Measurements from ENCODE around the gene CTSC. TPM values are rescaled to one million over a fixed set of nuclear protein-coding genes. Genes with fewer than 3 reads are reported as not detected.

CTSC gene
- total RNA-seq, 2 donors from 2014 or later: 96.7 to 147 TPM

DNA sequence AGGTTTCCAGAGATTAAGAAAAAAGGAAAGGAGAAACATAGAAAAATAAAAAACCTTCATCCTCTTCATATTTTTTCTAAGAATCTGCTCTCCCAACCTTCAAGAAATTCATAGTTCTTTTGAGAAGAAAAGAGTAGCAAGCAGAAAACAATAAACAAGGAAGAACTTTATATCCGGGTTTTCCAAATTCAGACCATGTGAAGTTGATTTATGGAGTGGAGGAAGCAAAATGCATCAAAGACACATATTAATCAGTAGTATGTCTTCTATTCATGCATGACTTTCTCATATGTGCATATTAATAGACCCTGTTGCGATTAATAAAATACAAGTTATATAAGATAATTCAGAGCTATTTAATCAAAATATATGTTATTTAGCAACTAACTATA, 20.5 kb upstream of the CTSC start:
- no peaks in the 10 kb centered on the region for H3K4me1 ChIP-seq
- intact Hi-C loops (cut with DNase I): no loop called here
- H3K27me3 ChIP-seq: no peaks in the 10 kb centered on the region
- no peaks in the 10 kb centered on the region for H3K9me3 ChIP-seq
- no peak overlapping the region for H3K4me3 ChIP-seq
- no peaks in the 10 kb centered on the region for H3K36me3 ChIP-seq
- H3K9ac ChIP-seq (ENCODE audit: low read depth in 2 of 2, low read length in 2 of 2): no peak overlapping the region
- no peak for DNase-seq
- TF ChIP-seq, protein P1, sequence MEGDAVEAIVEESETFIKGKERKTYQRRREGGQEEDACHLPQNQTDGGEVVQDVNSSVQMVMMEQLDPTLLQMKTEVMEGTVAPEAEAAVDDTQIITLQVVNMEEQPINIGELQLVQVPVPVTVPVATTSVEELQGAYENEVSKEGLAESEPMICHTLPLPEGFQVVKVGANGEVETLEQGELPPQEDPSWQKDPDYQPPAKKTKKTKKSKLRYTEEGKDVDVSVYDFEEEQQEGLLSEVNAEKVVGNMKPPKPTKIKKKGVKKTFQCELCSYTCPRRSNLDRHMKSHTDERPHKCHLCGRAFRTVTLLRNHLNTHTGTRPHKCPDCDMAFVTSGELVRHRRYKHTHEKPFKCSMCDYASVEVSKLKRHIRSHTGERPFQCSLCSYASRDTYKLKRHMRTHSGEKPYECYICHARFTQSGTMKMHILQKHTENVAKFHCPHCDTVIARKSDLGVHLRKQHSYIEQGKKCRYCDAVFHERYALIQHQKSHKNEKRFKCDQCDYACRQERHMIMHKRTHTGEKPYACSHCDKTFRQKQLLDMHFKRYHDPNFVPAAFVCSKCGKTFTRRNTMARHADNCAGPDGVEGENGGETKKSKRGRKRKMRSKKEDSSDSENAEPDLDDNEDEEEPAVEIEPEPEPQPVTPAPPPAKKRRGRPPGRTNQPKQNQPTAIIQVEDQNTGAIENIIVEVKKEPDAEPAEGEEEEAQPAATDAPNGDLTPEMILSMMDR (IDR thresholded peaks at IDR 0.05): no peak
- no peak overlapping the region for H3K27ac ChIP-seq

DNA sequence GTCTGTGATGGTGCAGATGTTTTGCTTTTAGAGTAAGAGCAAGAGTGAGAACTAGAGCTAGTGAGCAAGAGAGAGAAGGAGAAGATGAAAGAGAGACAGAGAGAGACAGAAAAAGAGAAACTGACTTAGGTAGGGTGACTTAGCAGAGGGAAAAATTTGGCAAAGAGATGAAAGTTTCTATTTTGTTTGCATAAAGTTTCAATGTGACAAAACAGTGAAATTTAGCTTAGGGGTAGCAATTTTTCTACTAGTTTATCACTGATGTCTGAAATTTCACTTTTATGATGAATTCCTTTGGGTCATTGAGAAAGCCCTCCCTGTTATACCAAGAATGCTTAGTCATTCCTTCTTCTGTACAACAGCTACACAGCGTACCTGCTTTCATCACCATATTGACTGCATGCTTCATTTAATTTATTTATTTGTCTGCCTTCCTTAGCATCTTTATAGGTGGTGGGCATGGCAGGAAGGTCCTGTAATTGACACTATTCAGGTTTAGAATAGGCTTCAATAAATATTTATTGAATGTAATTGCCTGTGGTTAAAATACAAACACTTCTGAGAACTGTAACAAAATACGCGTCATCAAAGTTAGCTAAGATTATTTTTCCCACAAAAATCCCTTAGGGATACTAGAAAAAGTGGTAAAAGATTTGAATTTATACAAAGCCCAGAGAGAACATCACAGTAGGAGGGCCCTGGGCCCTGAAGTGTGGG, 19.9 kb upstream of the CTSC start:
- Histone ChIP-seq H3K9ac (ENCODE audit: low read depth in 2 of 2, low read length in 2 of 2) (no peak overlapping the region), H3K27me3 (no peaks in the 10 kb centered on the region), H3K4me3 (no peak overlapping the region), H3K36me3 (no peaks in the 10 kb centered on the region), H3K27ac (peak overlapping the region; percentile 6), H3K9me3 (no peaks in the 10 kb centered on the region), H3K4me1 (no peaks in the 10 kb centered on the region)
- TF ChIP-seq, protein P1 (IDR thresholded peaks at IDR 0.05): no peak
- DNase-seq: no peak
- intact Hi-C loops (cut with DNase I): no loop called here

DNA sequence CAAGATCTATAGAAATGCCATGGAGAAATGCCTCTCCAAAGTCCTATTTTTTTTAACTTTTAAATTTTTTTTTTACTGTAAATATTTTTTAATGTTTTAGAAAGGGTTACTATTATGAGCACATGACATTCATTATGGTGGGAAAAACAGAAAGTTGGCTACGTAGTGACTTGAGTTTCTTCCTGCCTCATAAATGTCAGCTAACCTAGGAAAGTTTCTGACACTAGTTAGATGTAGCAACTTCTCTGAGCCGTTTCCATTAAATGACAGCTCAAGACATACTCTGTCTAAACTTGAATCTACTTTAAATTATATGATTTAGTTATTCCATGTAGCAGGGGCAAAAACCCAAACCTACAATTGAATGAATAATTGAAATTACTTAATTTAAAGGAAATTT, 18.4 kb upstream of the CTSC start:
- H3K27me3 ChIP-seq: no peaks in the 10 kb centered on the region
- H3K9me3 ChIP-seq: no peaks in the 10 kb centered on the region
- H3K4me1 ChIP-seq: no peaks in the 10 kb centered on the region
- no peak overlapping the region for H3K27ac ChIP-seq
- H3K4me3 ChIP-seq: no peak overlapping the region
- no peak overlapping the region for H3K9ac ChIP-seq (ENCODE audit: low read depth in 2 of 2, low read length in 2 of 2)
- intact Hi-C loops (cut with DNase I): no loop called here
- TF ChIP-seq, protein P1 (IDR thresholded peaks at IDR 0.05): no peak
- no peaks in the 10 kb centered on the region for H3K36me3 ChIP-seq
- DNase-seq: no peak

GRCh38 chr11:88354912-88355311, 17.4 kb upstream of the CTSC start:
- intact Hi-C loops (cut with DNase I): no loop called here
- TF ChIP-seq, protein P1 (IDR thresholded peaks at IDR 0.05): no peak
- DNase-seq: no peak
- Histone ChIP-seq H3K4me1 (no peaks in the 10 kb centered on the region), H3K27me3 (no peaks in the 10 kb centered on the region), H3K4me3 (no peak overlapping the region), H3K27ac (no peak overlapping the region), H3K9ac (ENCODE audit: low read depth in 2 of 2, low read length in 2 of 2) (no peak overlapping the region), H3K36me3 (no peaks in the 10 kb centered on the region), H3K9me3 (no peaks in the 10 kb centered on the region)

- intact Hi-C loops (cut with DNase I): no loop called here
- no peak overlapping the region for H3K4me3 ChIP-seq
- no peak for DNase-seq
- H3K9me3 ChIP-seq: no peaks in the 10 kb centered on the region
- TF ChIP-seq, protein P1 (IDR thresholded peaks at IDR 0.05): no peak
- no peaks in the 10 kb centered on the region for H3K4me1 ChIP-seq
- no peak overlapping the region for H3K9ac ChIP-seq (ENCODE audit: low read depth in 2 of 2, low read length in 2 of 2)
- no peak overlapping the region for H3K27ac ChIP-seq
- no peaks in the 10 kb centered on the region for H3K27me3 ChIP-seq
- H3K36me3 ChIP-seq: no peaks in the 10 kb centered on the region
These were observed 16.4 kb upstream of the CTSC start for GRCh38 chr11:88353835-88354496.

All from colonic mucosa (tissue), 4 donors.